Mucosa of descending colon (tissue), 3 donors: ENCODE measurements around the gene ZDHHC4. TPM values are rescaled to one million over a fixed set of nuclear protein-coding genes. Genes with fewer than 3 reads are reported as not detected.

ENCODE experiments used
- ATAC-seq: fragments of 200-7000 bp; cut with Tn5 transposase; one replicate; pipeline ENCODE4 v1.9.1; 2020; ENCODE audit warnings: mild to moderate bottlenecking, moderate library complexity
- DNase-seq, 3 donors: peaks; one replicate each; pipeline ENCODE4 v3.0.0-alpha.2; 2020
- H3K36me3 ChIP-seq: fragments of 200-600 bp; one replicate; pipeline ENCODE4 v1.8.0; 2021; ENCODE audit warnings: low read depth, mild to moderate bottlenecking
- H3K4me1 ChIP-seq: fragments of 200-600 bp; one replicate; pipeline ENCODE4 v1.8.0; 2021; ENCODE audit warnings: low read depth, mild to moderate bottlenecking
- H3K4me3 ChIP-seq: fragments of 200-600 bp; one replicate; pipeline ENCODE4 v1.8.0; 2021; ENCODE audit warnings: mild to moderate bottlenecking
- H3K9me3 ChIP-seq: fragments of 200-600 bp; one replicate; pipeline ENCODE4 v1.8.0; 2021; ENCODE audit warnings: mild to moderate bottlenecking
- CTCF ChIP-seq: fragments of 200-600 bp; IDR thresholded peaks from one replicate; pipeline ENCODE4 v1.8.0; 2022; ENCODE audit warnings: antibody characterized with exemption, mild to moderate bottlenecking
- intact Hi-C, 2 donors: fragments of 100-400 bp; cut with DNase I in 1 of 2; cut with micrococcal nuclease in 1 of 2; formaldehyde crosslinking; loops; one replicate each; pipeline versions ENCODE4 v1.11.0 to v1.11.1; 2022; cut with DNase I, micrococcal nuclease
- total RNA-seq, 3 donors: library from RNA; stranded (reverse); fragmentation: NEBNext Ultra II Directional in 2 of 3; extraction: Animal tissue kit (Norgen Biotek cat#: 25700) in 2 of 3; gene quantifications; one replicate each; pipeline versions ENCODE4 v1.2.1 to v1.2.4, GENCODE V29; 2021 to 2023
- donor health status: DM: no; HTN: no; CAD: no; lungs with moderate emphysema.
- donor health status: DM: no; HTN: no; CAD: no.
- donor health status: DM: no; HTN: yes; CAD: no.

Gene ZDHHC4
- total RNA-seq, 3 donors from 2014 or later = 40.4 to 55.9 (median 41.7) TPM

- DNase-seq (no peak), ATAC-seq (no peak)
- Histone ChIP-seq H3K4me3 (no peak overlapping the region), H3K4me1 (peaks cover 9% of the 10 kb centered on the region), H3K9me3 (no peaks in the 10 kb centered on the region), H3K36me3 (no peaks in the 10 kb centered on the region)
- intact Hi-C loops = no loop called here
- TF ChIP-seq CTCF = no peak
Measured at GRCh38 chr7:6531492-6532279, 45.6 kb upstream of the ZDHHC4 start.

GRCh38 chr7:6532516-6532915, 44.7 kb upstream of the ZDHHC4 start:
- H3K4me1 ChIP-seq = peaks cover 4% of the 10 kb centered on the region
- intact Hi-C loops = no loop called here
- TF ChIP-seq CTCF = no peak
- H3K4me3 ChIP-seq = no peak overlapping the region
- no peaks in the 10 kb centered on the region for H3K36me3 ChIP-seq
- H3K9me3 ChIP-seq = no peaks in the 10 kb centered on the region
- DNase-seq (no peak), ATAC-seq (no peak)

GRCh38 chr7:6533893-6534495, 43.3 kb upstream of the ZDHHC4 start:
- no peak for TF ChIP-seq CTCF
- DNase-seq (peak in 1 of 3 donors; percentile 19), ATAC-seq (no peak)
- H3K4me3 ChIP-seq = no peak overlapping the region
- no peaks in the 10 kb centered on the region for H3K36me3 ChIP-seq
- intact Hi-C loops = no loop called here
- H3K4me1 ChIP-seq = peaks cover 4% of the 10 kb centered on the region
- no peaks in the 10 kb centered on the region for H3K9me3 ChIP-seq

GRCh38 chr7:6536262-6537260, 40.7 kb upstream of the ZDHHC4 start:
- Histone ChIP-seq H3K4me1 (no peaks in the 10 kb centered on the region), H3K9me3 (no peaks in the 10 kb centered on the region), H3K36me3 (no peaks in the 10 kb centered on the region), H3K4me3 (no peak overlapping the region)
- TF ChIP-seq CTCF = no peak
- no peak for ATAC-seq
- intact Hi-C loops = no loop called here
- no peak for DNase-seq

GRCh38 chr7:6542368-6542767, 34.9 kb upstream of the ZDHHC4 start:
- DNase-seq (no peak), ATAC-seq (no peak)
- Histone ChIP-seq H3K36me3 (no peaks in the 10 kb centered on the region), H3K4me3 (no peak overlapping the region), H3K9me3 (no peaks in the 10 kb centered on the region), H3K4me1 (no peaks in the 10 kb centered on the region)
- intact Hi-C loops = no loop called here
- TF ChIP-seq CTCF = no peak
